C4-2B (cell line): Measurements from ENCODE around the gene PLD4.
"Not testable (repeated sequence)": the region's sequence is repeated elsewhere in the genome, so short reads cannot be mapped to it uniquely, and the experiment has no call there.

ENCODE experiments used
- ZFX ChIP-seq: fragments of 450-650 bp; IDR thresholded peaks from 2 replicates; pipeline ENCODE4 v1.6.1; 2017
- TF ChIP-seq, protein P1 (sequence below): fragments of 450-650 bp; conservative IDR thresholded peaks from 2 replicates; pipeline ENCODE4 v1.5.1; 2017; ENCODE audit warnings: mild to moderate bottlenecking

DNA sequence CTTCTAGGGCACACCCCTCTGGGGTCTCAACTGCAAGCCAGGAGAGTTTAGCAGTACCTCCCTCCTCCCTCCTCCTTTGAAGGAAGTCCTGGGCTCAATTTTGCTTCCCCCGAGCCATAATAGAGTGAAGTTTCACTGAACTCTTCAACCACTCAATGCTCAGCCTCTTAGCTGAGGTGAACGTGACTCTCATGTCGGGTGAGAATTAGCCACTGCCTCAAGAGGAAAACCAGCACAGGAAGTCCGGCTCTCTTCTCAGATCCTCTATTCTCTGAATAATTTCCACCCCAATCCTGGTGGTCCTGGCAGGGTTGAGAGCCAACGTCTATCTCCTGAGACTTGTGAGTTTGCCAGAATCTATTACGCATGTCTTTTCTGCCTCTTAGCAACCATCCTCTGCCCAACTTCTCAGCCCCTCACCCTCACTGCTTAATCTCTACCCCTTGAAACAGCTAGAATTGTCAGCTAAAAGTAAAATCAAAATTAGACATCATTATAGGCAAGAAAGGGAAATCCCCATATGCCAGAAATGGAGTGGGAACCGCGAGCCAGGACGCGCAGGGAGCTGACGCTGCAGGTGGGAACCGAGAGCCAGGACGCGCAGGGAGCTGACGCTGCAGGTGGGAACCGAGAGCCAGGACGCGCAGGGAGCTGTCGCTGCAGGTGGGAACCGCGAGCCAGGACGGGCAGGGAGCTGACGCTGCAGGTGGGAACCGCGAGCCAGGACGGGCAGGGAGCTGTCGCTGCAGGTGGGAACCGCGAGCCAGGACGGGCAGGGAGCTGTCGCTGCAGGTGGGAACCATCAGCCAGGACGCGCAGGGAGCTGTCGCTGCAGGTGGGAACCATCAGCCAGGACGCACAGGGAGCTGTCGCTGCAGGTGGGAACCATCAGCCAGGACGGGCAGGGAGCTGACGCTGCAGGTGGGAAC lies 19.8 kb upstream of the PLD4 start:
- TF ChIP-seq, protein P1, sequence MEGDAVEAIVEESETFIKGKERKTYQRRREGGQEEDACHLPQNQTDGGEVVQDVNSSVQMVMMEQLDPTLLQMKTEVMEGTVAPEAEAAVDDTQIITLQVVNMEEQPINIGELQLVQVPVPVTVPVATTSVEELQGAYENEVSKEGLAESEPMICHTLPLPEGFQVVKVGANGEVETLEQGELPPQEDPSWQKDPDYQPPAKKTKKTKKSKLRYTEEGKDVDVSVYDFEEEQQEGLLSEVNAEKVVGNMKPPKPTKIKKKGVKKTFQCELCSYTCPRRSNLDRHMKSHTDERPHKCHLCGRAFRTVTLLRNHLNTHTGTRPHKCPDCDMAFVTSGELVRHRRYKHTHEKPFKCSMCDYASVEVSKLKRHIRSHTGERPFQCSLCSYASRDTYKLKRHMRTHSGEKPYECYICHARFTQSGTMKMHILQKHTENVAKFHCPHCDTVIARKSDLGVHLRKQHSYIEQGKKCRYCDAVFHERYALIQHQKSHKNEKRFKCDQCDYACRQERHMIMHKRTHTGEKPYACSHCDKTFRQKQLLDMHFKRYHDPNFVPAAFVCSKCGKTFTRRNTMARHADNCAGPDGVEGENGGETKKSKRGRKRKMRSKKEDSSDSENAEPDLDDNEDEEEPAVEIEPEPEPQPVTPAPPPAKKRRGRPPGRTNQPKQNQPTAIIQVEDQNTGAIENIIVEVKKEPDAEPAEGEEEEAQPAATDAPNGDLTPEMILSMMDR = not testable (repeated sequence)
- TF ChIP-seq ZFX = not testable (repeated sequence)
